ENCODE results near the gene CERS1. TPM values are rescaled to one million over a fixed set of nuclear protein-coding genes. Genes with fewer than 3 reads are reported as not detected.

The CERS1 gene
- total and polyA plus RNA-seq, 9 donors, result 0.36 to 2.6 (median 1.2) TPM

- intact Hi-C loops (cut with DNase I), result loop anchor here in 1 of 4 donors (10.0 kb wide), 1 partner anchor 77 kb away; no protein-coding TSS in a partner anchor
- Histone ChIP-seq H3K36me3 (no peaks in the 10 kb centered on the region), H3K4me3 (peak overlapping the region; percentile 80), H3K4me1 (ENCODE audit: insufficient read depth) (no peaks in the 10 kb centered on the region), H3K27me3 (no peaks in the 10 kb centered on the region), H3K27ac (no peak overlapping the region), H3K9me3 (no peaks in the 10 kb centered on the region)
- DNase-seq, result no peak
- no peak for TF ChIP-seq CTCF (IDR thresholded peaks at IDR 0.05)
- TF ChIP-seq EP300 (IDR thresholded peaks at IDR 0.05), result no peak
- no peak for TF ChIP-seq POLR2A (IDR thresholded peaks at IDR 0.05)
- 59 to 68% (median 67%) methylated on average over 18 of the region's 18 CpGs for WGBS, 3 donors
Observed at GRCh38 chr19:18941628-18942354, 45.8 kb upstream of the CERS1 start.

- no peaks in the 10 kb centered on the region for H3K36me3 ChIP-seq
- no peaks in the 10 kb centered on the region for H3K27me3 ChIP-seq
- WGBS, 3 donors, result 1 to 4% (median 2%) methylated on average over 20 to 81 of the region's 81 CpGs
- H3K4me1 ChIP-seq (ENCODE audit: insufficient read depth), result no peaks in the 10 kb centered on the region
- H3K9me3 ChIP-seq, result no peaks in the 10 kb centered on the region
- TF ChIP-seq CTCF (IDR thresholded peaks at IDR 0.05), result no peak
- no peak for TF ChIP-seq EP300 (IDR thresholded peaks at IDR 0.05)
- no peak for TF ChIP-seq POLR2A (IDR thresholded peaks at IDR 0.05)
- peak within 1 kb of the TSS; percentile 80 for H3K4me3 ChIP-seq
- peak; percentile 81 to 91 (median 88) for DNase-seq
- peak within 1 kb of the TSS in 1 of 2 donors; percentile 65 for H3K27ac ChIP-seq
- intact Hi-C loops (cut with DNase I), result loop anchor here in 1 of 4 donors (10.0 kb wide), 1 partner anchor 76 kb away; no protein-coding TSS in a partner anchor
Observed at GRCh38 chr19:18940769-18941627, 45.0 kb upstream of the CERS1 start, which contains the start of gene HOMER3. Gene HOMER3 (minus strand): TSS chr19:18941217. CDS start chr19:18938982, 2,235 bp downstream.

- peak overlapping the region in 1 of 2 donors; percentile 65 for H3K27ac ChIP-seq
- H3K4me3 ChIP-seq, result peak overlapping the region; percentile 80
- TF ChIP-seq EP300 (IDR thresholded peaks at IDR 0.05), result no peak
- TF ChIP-seq POLR2A (IDR thresholded peaks at IDR 0.05), result no peak
- TF ChIP-seq CTCF (IDR thresholded peaks at IDR 0.05), result no peak
- intact Hi-C loops (cut with DNase I), result loop anchor here in 1 of 4 donors (10.0 kb wide), 1 partner anchor 75 kb away; no protein-coding TSS in a partner anchor
- 0% methylated on average over 47 of the region's 47 CpGs for WGBS, 3 donors
- no peaks in the 10 kb centered on the region for H3K27me3 ChIP-seq
- no peaks in the 10 kb centered on the region for H3K4me1 ChIP-seq (ENCODE audit: insufficient read depth)
- H3K36me3 ChIP-seq, result no peaks in the 10 kb centered on the region
- peak; percentile 69 to 76 (median 71) for DNase-seq
- no peaks in the 10 kb centered on the region for H3K9me3 ChIP-seq
Observed at GRCh38 chr19:18939922-18940768, 44.2 kb upstream of the CERS1 start.

- Histone ChIP-seq H3K36me3 (no peaks in the 10 kb centered on the region), H3K27ac (no peak overlapping the region), H3K27me3 (no peaks in the 10 kb centered on the region), H3K4me3 (no peak overlapping the region), H3K4me1 (ENCODE audit: insufficient read depth) (no peaks in the 10 kb centered on the region), H3K9me3 (no peaks in the 10 kb centered on the region)
- intact Hi-C loops (cut with DNase I), result no loop called here
- TF ChIP-seq EP300 (IDR thresholded peaks at IDR 0.05) (no peak), POLR2A (IDR thresholded peaks at IDR 0.05) (no peak), CTCF (IDR thresholded peaks at IDR 0.05) (no peak)
- DNase-seq, result no peak
- WGBS, 3 donors, result 82 to 86% (median 82%) methylated on average over 3 of the region's 3 CpGs
Observed at GRCh38 chr19:18939163-18939562, 43.2 kb upstream of the CERS1 start.

All from ovary (tissue), 9 donors.